WTC11 (cell line): Measurements from ENCODE around the gene CCL13. TPM values are rescaled to one million over a fixed set of nuclear protein-coding genes. Genes with fewer than 3 reads are reported as not detected.

Experiments used
- ATAC-seq: fragments of 200-7000 bp; cut with Tn5 transposase; 2 replicates; pipeline ENCODE4 v1.10.0; 2021; ENCODE audit warnings: mild to moderate bottlenecking, moderate library complexity
- CTCF ChIA-PET: fragments of 300-600 bp; sonication (Branson Sonifier 250); formaldehyde crosslinking; loops from one replicate; lab custom pipeline; 2021; ENCODE audit warnings: antibody characterized with exemption; lab: Charles Lee
- POLR2A ChIA-PET: fragments of 350-600 bp; sonication (Branson Sonifier 250); formaldehyde crosslinking; loops from one replicate; lab custom pipeline; 2021; ENCODE audit warnings: antibody characterized with exemption; lab: Charles Lee
- DNase-seq: peaks from one replicate; pipeline ENCODE4 v3.0.0; 2021; ENCODE audit warnings: low spot score
- H3K27ac Mint-ChIP-seq: 2 replicates; pipeline ENCODE4 v1.8.0; 2021; ENCODE audit warnings: mixed read lengths
- H3K27me3 Mint-ChIP-seq: 2 replicates; pipeline ENCODE4 v1.8.0; 2021; ENCODE audit warnings: low read depth, mild to moderate bottlenecking, moderate library complexity, mixed read lengths
- H3K36me3 Mint-ChIP-seq: 2 replicates; pipeline ENCODE4 v1.8.0; 2021; ENCODE audit warnings: mixed read lengths
- H3K4me1 Mint-ChIP-seq: 2 replicates; pipeline ENCODE4 v1.8.0; 2022; ENCODE audit warnings: mixed read lengths
- H3K4me3 Mint-ChIP-seq: 2 replicates; pipeline ENCODE4 v1.8.0; 2021; ENCODE audit warnings: mild to moderate bottlenecking, moderate library complexity, mixed read lengths
- H3K9me3 Mint-ChIP-seq: 2 replicates; pipeline ENCODE4 v1.8.0; 2021; ENCODE audit warnings: mixed read lengths
- E2F5 ChIP-seq: sonication (generic); formaldehyde crosslinking; IDR thresholded peaks from 2 replicates; pipeline ENCODE4 v1.8.1; 2022; ENCODE audit warnings: mild to moderate bottlenecking, moderate library complexity, missing genetic modification reagents
- ELF4 ChIP-seq: sonication (generic); formaldehyde crosslinking; IDR thresholded peaks from 2 replicates; pipeline ENCODE4 v1.8.1; 2022; ENCODE audit warnings: low read depth, mild to moderate bottlenecking, moderate library complexity, missing genetic modification reagents
- EMX1 ChIP-seq: fragments of 250-450 bp; sonication (Bioruptor Pico); IDR thresholded peaks from 2 replicates; pipeline ENCODE4 v1.8.0; 2021; ENCODE audit warnings: mild to moderate bottlenecking
- FOXK1 ChIP-seq: sonication (generic); formaldehyde crosslinking; IDR thresholded peaks from 2 replicates; pipeline ENCODE4 v1.8.0; 2022; ENCODE audit warnings: mild to moderate bottlenecking, moderate library complexity, missing genetic modification reagents
- GABPB1 ChIP-seq: sonication (generic); formaldehyde crosslinking; IDR thresholded peaks from 2 replicates; pipeline ENCODE4 v1.8.1; 2023; ENCODE audit warnings: mild to moderate bottlenecking, missing genetic modification reagents
- NFYB ChIP-seq: sonication (generic); formaldehyde crosslinking; conservative IDR thresholded peaks from 2 replicates; pipeline ENCODE4 v1.8.0; 2022; ENCODE audit warnings: low read depth, missing genetic modification reagents
- NR2C2 ChIP-seq: sonication (generic); formaldehyde crosslinking; IDR thresholded peaks from 2 replicates; pipeline ENCODE4 v1.8.0; 2022; ENCODE audit warnings: mild to moderate bottlenecking, missing genetic modification reagents
- OVOL2 ChIP-seq: fragments of 250-450 bp; sonication (Bioruptor Pico); IDR thresholded peaks from 2 replicates; pipeline ENCODE4 v1.9.0; 2021; ENCODE audit warnings: mild to moderate bottlenecking, borderline replicate concordance
- RORB ChIP-seq: fragments of 250-450 bp; sonication (Bioruptor Pico); IDR thresholded peaks from 2 replicates; pipeline ENCODE4 v1.9.0; 2021; ENCODE audit warnings: mild to moderate bottlenecking
- SMAD3 ChIP-seq: sonication (generic); formaldehyde crosslinking; IDR thresholded peaks from 2 replicates; pipeline ENCODE4 v1.8.0; 2022; ENCODE audit warnings: missing genetic modification reagents, mild to moderate bottlenecking, borderline replicate concordance
- SOX15 ChIP-seq: fragments of 250-450 bp; sonication (Bioruptor Pico); IDR thresholded peaks from 2 replicates; pipeline ENCODE4 v1.9.0; 2021; ENCODE audit warnings: mild to moderate bottlenecking
- TEAD1 ChIP-seq: sonication (generic); formaldehyde crosslinking; IDR thresholded peaks from 2 replicates; pipeline ENCODE4 v1.8.0; 2022; ENCODE audit warnings: mild to moderate bottlenecking, missing genetic modification reagents
- ZNF121 ChIP-seq: sonication (generic); formaldehyde crosslinking; IDR thresholded peaks from 2 replicates; pipeline ENCODE4 v1.8.0; 2023; ENCODE audit warnings: missing genetic modification reagents
- ZNF138 ChIP-seq: sonication (generic); formaldehyde crosslinking; conservative IDR thresholded peaks from 2 replicates; pipeline ENCODE4 v1.8.1; 2022; ENCODE audit warnings: mild to moderate bottlenecking, moderate library complexity, missing genetic modification reagents
- ZNF317 ChIP-seq: sonication (generic); formaldehyde crosslinking; IDR thresholded peaks from 2 replicates; pipeline ENCODE4 v1.8.1; 2023; ENCODE audit warnings: low read depth, mild to moderate bottlenecking, moderate library complexity, missing genetic modification reagents, borderline replicate concordance
- total RNA-seq: library from RNA; stranded (reverse); gene quantifications from 3 replicates; pipeline ENCODE4 v1.2.3, GENCODE V29; 2021
- TF ChIP-seq, protein P1 (sequence below): sonication (generic); formaldehyde crosslinking; IDR thresholded peaks from 2 replicates; pipeline ENCODE4 v1.8.1; 2023; ENCODE audit warnings: mild to moderate bottlenecking, moderate library complexity, missing genetic modification reagents
- TF ChIP-seq, protein P2 (sequence below): sonication (generic); formaldehyde crosslinking; IDR thresholded peaks from 2 replicates; pipeline ENCODE4 v1.8.1; 2023; ENCODE audit warnings: mild to moderate bottlenecking, missing genetic modification reagents, borderline replicate concordance
- TF ChIP-seq, protein P3 (sequence below): sonication (generic); formaldehyde crosslinking; IDR thresholded peaks from 2 replicates; pipeline ENCODE4 v1.8.0; 2023; ENCODE audit warnings: missing genetic modification reagents, mild to moderate bottlenecking, borderline replicate concordance
- TF ChIP-seq, protein P4 (sequence below): sonication (generic); formaldehyde crosslinking; IDR thresholded peaks from 2 replicates; pipeline ENCODE4 v1.8.1; 2023; ENCODE audit warnings: mild to moderate bottlenecking, missing genetic modification reagents, moderate library complexity

Gene CCL13
- total RNA-seq, 1 experiment from 2014 or later, result not detected

GRCh38 chr17:34371405-34372100, 15.3 kb downstream of the CCL13 start (continued):
- TF ChIP-seq E2F5 (CRISPR knock-in tag) (no peak), FOXK1 (CRISPR knock-in tag) (no peak), SOX15 (CRISPR knock-in tag) (no peak), NFYB (CRISPR knock-in tag) (no peak), GABPB1 (CRISPR knock-in tag) (no peak), ZNF138 (CRISPR knock-in tag) (no peak), EMX1 (no peak)
- TF ChIP-seq, protein P1, sequence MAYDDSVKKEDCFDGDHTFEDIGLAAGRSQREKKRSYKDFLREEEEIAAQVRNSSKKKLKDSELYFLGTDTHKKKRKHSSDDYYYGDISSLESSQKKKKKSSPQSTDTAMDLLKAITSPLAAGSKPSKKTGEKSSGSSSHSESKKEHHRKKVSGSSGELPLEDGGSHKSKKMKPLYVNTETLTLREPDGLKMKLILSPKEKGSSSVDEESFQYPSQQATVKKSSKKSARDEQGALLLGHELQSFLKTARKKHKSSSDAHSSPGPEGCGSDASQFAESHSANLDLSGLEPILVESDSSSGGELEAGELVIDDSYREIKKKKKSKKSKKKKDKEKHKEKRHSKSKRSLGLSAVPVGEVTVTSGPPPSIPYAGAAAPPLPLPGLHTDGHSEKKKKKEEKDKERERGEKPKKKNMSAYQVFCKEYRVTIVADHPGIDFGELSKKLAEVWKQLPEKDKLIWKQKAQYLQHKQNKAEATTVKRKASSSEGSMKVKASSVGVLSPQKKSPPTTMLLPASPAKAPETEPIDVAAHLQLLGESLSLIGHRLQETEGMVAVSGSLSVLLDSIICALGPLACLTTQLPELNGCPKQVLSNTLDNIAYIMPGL (CRISPR knock-in tag), result no peak
- TF ChIP-seq, protein P2, sequence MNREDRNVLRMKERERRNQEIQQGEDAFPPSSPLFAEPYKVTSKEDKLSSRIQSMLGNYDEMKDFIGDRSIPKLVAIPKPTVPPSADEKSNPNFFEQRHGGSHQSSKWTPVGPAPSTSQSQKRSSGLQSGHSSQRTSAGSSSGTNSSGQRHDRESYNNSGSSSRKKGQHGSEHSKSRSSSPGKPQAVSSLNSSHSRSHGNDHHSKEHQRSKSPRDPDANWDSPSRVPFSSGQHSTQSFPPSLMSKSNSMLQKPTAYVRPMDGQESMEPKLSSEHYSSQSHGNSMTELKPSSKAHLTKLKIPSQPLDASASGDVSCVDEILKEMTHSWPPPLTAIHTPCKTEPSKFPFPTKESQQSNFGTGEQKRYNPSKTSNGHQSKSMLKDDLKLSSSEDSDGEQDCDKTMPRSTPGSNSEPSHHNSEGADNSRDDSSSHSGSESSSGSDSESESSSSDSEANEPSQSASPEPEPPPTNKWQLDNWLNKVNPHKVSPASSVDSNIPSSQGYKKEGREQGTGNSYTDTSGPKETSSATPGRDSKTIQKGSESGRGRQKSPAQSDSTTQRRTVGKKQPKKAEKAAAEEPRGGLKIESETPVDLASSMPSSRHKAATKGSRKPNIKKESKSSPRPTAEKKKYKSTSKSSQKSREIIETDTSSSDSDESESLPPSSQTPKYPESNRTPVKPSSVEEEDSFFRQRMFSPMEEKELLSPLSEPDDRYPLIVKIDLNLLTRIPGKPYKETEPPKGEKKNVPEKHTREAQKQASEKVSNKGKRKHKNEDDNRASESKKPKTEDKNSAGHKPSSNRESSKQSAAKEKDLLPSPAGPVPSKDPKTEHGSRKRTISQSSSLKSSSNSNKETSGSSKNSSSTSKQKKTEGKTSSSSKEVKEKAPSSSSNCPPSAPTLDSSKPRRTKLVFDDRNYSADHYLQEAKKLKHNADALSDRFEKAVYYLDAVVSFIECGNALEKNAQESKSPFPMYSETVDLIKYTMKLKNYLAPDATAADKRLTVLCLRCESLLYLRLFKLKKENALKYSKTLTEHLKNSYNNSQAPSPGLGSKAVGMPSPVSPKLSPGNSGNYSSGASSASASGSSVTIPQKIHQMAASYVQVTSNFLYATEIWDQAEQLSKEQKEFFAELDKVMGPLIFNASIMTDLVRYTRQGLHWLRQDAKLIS (CRISPR knock-in tag), result no peak

- H3K9me3 Mint-ChIP-seq, result no peaks in the 10 kb centered on the region
- no peak for DNase-seq
- H3K27ac Mint-ChIP-seq, result no peak overlapping the region
- H3K36me3 Mint-ChIP-seq, result no peaks in the 10 kb centered on the region
- no peak overlapping the region for H3K4me3 Mint-ChIP-seq
- CTCF ChIA-PET, result interaction anchor here (1.3 to 1.8 kb wide), 2 partner anchors 13 to 174 kb away, joined by 4 to 8 read pairs; no protein-coding TSS in a partner anchor
- H3K4me1 Mint-ChIP-seq, result peaks cover 15% of the 10 kb centered on the region
- ATAC-seq, result no peak
- POLR2A ChIA-PET, result interaction anchor here (0.7 kb wide), 1 partner anchor 1188 kb away, joined by 4 read pairs; no protein-coding TSS in a partner anchor
- H3K27me3 Mint-ChIP-seq, result 0 out of 2 replicates have a peak, but pooled peaks cover 16% of the 10 kb centered on the region
- no peak for TF ChIP-seq TEAD1 (CRISPR knock-in tag)
- TF ChIP-seq OVOL2, result no peak
- TF ChIP-seq FOXK1 (CRISPR knock-in tag), result no peak
- TF ChIP-seq NFYB (CRISPR knock-in tag), result no peak
- no peak for TF ChIP-seq ELF4 (CRISPR knock-in tag)
- no peak for TF ChIP-seq NR2C2
- TF ChIP-seq RORB (CRISPR knock-in tag), result no peak
- TF ChIP-seq GABPB1 (CRISPR knock-in tag), result no peak
- TF ChIP-seq, protein P3, sequence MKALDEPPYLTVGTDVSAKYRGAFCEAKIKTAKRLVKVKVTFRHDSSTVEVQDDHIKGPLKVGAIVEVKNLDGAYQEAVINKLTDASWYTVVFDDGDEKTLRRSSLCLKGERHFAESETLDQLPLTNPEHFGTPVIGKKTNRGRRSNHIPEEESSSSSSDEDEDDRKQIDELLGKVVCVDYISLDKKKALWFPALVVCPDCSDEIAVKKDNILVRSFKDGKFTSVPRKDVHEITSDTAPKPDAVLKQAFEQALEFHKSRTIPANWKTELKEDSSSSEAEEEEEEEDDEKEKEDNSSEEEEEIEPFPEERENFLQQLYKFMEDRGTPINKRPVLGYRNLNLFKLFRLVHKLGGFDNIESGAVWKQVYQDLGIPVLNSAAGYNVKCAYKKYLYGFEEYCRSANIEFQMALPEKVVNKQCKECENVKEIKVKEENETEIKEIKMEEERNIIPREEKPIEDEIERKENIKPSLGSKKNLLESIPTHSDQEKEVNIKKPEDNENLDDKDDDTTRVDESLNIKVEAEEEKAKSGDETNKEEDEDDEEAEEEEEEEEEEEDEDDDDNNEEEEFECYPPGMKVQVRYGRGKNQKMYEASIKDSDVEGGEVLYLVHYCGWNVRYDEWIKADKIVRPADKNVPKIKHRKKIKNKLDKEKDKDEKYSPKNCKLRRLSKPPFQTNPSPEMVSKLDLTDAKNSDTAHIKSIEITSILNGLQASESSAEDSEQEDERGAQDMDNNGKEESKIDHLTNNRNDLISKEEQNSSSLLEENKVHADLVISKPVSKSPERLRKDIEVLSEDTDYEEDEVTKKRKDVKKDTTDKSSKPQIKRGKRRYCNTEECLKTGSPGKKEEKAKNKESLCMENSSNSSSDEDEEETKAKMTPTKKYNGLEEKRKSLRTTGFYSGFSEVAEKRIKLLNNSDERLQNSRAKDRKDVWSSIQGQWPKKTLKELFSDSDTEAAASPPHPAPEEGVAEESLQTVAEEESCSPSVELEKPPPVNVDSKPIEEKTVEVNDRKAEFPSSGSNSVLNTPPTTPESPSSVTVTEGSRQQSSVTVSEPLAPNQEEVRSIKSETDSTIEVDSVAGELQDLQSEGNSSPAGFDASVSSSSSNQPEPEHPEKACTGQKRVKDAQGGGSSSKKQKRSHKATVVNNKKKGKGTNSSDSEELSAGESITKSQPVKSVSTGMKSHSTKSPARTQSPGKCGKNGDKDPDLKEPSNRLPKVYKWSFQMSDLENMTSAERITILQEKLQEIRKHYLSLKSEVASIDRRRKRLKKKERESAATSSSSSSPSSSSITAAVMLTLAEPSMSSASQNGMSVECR (CRISPR knock-in tag), result no peak
- TF ChIP-seq ZNF317 (CRISPR knock-in tag), result no peak
- TF ChIP-seq, protein P4, sequence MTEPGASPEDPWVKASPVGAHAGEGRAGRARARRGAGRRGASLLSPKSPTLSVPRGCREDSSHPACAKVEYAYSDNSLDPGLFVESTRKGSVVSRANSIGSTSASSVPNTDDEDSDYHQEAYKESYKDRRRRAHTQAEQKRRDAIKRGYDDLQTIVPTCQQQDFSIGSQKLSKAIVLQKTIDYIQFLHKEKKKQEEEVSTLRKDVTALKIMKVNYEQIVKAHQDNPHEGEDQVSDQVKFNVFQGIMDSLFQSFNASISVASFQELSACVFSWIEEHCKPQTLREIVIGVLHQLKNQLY, result no peak
- TF ChIP-seq ZNF121, result no peak
- TF ChIP-seq, protein P1 (CRISPR knock-in tag), result no peak
- no peak for TF ChIP-seq SMAD3 (CRISPR knock-in tag)
Observed at GRCh38 chr17:34374457-34374856, 18.2 kb downstream of the CCL13 start.
